Measurements from ENCODE around the gene AGAP1.
"Not testable (repeated sequence)": the region's sequence is repeated elsewhere in the genome, so short reads cannot be mapped to it uniquely, and the experiment has no call there.

AGAP1 gene

DNA sequence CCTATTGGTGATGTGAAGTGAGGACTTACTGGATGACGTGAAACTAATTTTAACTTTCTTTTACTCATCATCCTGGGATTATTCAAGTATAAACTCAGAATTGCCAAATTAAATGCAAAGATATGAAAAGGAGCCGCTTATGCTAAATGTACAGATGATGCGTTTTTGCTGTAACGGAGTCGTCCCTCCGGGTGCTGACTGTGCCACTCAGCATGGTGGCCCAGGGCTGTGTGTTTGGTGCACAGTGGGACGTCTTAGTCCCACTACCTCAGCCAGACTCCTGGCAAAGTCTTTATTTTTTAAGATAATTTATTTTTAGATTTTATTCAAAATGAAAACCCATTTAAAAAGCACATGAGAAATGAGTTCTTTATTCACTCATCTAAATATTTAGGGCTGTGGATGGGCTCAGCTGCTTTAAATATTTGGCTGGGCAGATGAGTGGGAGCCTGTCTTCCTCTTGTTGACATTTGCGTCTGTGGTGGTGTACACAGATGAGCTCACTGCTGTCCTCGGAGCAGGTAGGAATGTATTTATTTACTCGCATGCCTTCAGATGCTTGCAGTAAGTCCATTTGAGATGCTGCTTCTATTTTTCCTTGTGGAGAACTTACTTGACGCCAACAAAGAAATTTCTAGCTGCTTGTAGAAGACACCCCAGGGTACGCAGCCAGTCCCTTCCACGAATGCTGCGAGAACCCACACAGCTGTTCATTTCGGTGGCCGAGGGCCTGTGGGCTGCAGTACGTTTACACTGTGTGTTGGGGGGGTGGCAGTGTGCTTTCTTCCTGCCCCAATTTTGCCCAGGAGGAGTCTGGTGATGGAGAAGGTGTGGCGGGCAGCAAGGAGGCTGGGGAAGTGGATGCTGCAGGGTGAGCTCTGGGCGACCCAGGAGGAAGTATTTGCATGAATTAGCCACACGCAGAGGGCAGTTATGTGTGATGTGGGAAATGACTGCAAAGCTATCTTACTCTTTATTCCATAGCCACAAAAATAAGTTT, 105.0 kb downstream of the AGAP1 start:
- no peak overlapping the region for H3K4me3 ChIP-seq (ENCODE audit: low read depth, low read length)
- TF ChIP-seq, protein P1, sequence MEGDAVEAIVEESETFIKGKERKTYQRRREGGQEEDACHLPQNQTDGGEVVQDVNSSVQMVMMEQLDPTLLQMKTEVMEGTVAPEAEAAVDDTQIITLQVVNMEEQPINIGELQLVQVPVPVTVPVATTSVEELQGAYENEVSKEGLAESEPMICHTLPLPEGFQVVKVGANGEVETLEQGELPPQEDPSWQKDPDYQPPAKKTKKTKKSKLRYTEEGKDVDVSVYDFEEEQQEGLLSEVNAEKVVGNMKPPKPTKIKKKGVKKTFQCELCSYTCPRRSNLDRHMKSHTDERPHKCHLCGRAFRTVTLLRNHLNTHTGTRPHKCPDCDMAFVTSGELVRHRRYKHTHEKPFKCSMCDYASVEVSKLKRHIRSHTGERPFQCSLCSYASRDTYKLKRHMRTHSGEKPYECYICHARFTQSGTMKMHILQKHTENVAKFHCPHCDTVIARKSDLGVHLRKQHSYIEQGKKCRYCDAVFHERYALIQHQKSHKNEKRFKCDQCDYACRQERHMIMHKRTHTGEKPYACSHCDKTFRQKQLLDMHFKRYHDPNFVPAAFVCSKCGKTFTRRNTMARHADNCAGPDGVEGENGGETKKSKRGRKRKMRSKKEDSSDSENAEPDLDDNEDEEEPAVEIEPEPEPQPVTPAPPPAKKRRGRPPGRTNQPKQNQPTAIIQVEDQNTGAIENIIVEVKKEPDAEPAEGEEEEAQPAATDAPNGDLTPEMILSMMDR (IDR thresholded peaks at IDR 0.05; ENCODE audit: control insufficient read depth, extremely low read depth, insufficient read depth), result no peak
- DNase-seq (ENCODE audit: low read depth), result no peak

DNA sequence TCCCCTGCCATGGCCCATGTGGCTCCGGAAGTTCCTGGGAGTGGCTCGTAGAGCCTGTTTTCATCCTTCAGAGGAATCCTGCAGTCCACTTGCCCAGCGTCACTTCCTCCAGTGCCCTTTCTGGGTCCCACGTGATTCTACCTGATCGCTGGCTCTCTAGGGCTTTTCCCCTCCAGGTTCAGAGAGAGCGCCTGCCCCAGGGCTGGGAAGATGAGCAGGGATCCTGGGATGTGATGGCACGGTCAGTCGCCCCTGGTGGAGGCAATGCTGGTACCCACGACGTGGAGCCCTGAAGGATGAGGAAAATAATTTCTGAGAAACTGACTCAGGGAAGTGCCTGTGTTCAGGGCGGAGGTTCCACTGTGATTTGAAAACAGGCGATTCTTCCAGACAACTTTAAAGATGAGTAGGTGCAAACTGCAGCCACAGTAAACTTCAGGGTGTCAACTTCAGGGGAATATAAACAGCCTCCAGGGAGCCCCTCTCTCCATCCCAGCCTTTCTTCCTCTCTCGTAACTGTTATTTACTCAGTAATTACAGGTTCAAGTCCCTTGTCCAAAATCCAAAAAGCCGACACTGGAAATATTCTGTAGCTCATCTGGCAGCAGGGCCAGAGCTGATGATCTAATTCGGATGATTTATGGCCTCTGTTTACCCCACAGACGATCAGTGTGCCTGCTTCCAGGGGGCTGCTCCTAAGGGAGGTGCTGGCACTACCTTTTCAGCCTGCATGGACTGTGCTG, 105.9 kb downstream of the AGAP1 start:
- no peak for DNase-seq (ENCODE audit: low read depth)
- H3K4me3 ChIP-seq (ENCODE audit: low read depth, low read length), result no peak overlapping the region
- TF ChIP-seq, protein P1 (IDR thresholded peaks at IDR 0.05; ENCODE audit: control insufficient read depth, extremely low read depth, insufficient read depth), result no peak

DNA sequence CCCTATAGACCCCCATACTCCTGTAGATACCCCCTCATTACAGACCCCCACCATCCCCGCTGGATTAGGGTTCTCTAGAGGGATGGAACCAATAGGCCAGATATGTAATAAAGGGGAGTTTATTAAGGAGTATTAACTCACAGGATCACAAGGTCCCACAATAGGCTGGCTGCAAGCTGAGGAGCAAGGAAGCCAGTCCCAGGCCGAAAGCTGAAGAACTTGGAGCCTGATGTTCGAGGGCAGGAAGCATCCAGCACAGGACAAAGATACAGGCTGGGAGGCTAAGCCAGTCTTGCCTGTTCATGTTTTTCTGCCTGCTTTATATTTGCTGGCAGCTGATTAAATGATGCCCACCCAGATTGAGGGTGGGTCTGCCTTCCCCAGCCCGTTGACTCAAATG, 106.6 kb downstream of the AGAP1 start:
- no peak for DNase-seq (ENCODE audit: low read depth)
- TF ChIP-seq, protein P1 (IDR thresholded peaks at IDR 0.05; ENCODE audit: control insufficient read depth, extremely low read depth, insufficient read depth), result no peak
- H3K4me3 ChIP-seq (ENCODE audit: low read depth, low read length), result no peak overlapping the region

DNA sequence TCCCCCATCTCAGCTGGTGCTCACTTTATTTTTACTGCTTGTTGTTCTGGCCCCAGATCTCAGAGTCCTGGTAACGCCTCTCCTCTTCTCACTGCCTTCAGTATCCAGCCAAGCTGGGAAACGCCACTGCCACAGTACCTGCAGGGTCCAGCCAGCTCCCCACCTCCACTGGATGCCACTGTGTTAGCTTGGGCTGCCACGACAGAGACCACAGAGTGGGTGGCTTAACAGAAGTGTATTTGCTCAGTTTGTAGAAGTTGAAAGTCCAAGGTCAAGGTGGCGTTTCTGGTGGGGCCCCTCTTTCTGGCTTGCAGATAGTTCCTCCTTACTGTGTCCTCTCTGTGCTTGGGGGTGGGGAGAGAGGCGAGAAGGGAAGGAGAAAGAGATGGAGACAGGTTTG, 107.1 kb downstream of the AGAP1 start:
- DNase-seq (ENCODE audit: low read depth), result no peak
- TF ChIP-seq, protein P1 (IDR thresholded peaks at IDR 0.05; ENCODE audit: control insufficient read depth, extremely low read depth, insufficient read depth), result no peak
- no peak overlapping the region for H3K4me3 ChIP-seq (ENCODE audit: low read depth, low read length)

DNA sequence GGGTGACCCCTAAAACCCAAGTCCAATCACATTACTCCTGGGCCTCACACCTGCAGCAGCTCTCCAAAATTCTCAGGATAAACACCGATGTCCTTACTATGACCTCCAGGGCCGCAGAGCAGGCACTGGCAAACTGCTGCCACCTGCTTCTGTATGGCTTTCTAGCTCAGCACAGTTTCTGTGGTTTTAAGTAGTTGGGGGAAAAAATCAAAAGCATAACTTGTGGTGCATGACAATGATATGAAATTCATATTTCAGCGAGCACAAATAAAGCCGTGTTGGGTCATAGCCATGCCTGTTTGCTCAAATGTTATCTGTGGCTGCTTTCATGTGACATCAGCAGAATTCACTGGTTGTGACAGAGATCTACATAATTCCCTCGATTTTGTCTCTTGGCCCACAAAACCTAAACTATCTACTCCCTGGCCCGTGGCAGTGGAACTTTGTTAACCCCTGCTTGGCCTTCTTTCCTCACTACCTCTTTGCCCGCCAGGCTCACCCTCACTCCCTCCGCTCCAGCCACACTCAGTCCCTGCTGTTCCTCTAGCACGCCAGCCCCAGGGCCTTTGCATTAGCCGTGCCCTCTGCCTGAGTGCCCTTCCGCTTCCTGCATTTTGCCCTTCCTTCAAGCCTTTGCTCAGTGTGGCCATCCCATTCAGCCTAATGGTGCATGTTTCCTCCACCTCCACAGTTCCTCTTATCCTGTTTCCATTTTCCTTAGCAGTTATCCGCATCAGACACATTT, 108.3 kb downstream of the AGAP1 start:
- no peak overlapping the region for H3K4me3 ChIP-seq (ENCODE audit: low read depth, low read length)
- no peak for DNase-seq (ENCODE audit: low read depth)
- TF ChIP-seq, protein P1 (IDR thresholded peaks at IDR 0.05; ENCODE audit: control insufficient read depth, extremely low read depth, insufficient read depth), result no peak

DNA sequence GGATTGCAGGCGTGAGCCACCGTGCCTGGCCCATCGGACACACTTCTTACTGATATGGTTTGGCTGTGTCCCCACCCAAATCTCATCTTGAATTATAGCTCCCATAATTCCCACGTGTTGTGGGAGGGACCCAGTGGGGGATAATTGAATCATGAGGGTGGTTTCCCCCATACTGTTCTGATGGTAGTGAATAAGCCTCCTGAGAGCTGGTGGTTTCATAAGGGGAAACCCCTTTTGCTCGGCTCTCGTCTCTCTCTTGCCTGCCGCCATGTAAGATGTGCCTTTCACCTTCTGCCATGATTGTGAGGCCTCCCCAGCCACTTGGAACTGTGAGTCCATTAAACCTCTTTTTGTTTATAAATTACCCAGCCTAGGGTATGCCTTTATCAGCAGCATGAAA, 109.1 kb downstream of the AGAP1 start:
- H3K4me3 ChIP-seq (ENCODE audit: low read depth, low read length); DNase-seq (ENCODE audit: low read depth): not testable (repeated sequence)

DNA sequence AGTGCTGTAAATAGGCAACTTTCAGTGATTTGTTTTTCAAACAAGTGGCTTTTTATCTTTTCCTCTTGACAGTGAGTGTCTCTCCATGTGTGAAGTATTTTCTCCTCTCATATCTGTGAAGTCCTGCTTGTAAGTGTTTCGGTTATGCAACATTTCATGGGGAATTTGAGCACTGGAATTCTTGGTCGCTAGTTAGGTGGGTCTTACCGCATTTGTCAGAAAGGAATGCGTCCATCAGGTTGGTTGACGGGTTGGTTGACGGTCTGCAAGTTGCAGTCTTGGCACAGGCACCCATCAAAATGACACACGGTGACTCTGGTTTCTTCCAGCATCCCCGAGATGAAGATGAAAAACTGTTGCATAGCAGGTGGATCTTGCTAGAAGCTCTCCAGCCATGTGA, 109.8 kb downstream of the AGAP1 start:
- TF ChIP-seq, protein P1 (IDR thresholded peaks at IDR 0.05; ENCODE audit: control insufficient read depth, extremely low read depth, insufficient read depth), result no peak
- no peak for DNase-seq (ENCODE audit: low read depth)
- H3K4me3 ChIP-seq (ENCODE audit: low read depth, low read length), result no peak overlapping the region
